Stimulated activated naive CD4-positive, alpha-beta T cell treated with Interleukin-2 at 50 U/mL for 16 hours (primary cell): Measurements from ENCODE around the gene NR2F1-AS1.
"Not testable (repeated sequence)": the region's sequence is repeated elsewhere in the genome, so short reads cannot be mapped to it uniquely, and the experiment has no call there.

Experiments used
- DNase-seq: peaks from one replicate; lab custom pipeline; 2025; lab: John Stamatoyannopoulos, UW

Gene NR2F1-AS1

DNA sequence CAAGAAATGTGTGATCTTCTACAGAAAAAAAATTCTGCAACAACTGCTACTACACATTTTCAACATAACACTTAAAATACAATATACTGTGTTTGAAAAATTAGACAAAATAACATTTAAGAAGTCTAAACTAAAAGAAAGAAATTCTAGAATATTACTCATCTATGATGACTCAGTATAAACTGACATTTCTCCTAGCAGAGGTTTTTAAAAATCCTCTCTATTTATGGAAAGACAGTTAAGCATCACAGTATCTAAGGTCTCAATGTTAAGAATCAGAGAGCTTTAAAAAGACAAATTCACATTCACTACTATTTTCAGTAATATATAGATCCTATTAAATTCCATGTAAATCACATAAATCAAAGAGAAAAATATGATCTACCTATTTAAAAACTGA lies 61.3 kb downstream of the NR2F1-AS1 start:
- DNase-seq = no peak

GRCh38 chr5:93517828-93518227 lies 63.2 kb downstream of the NR2F1-AS1 start:
- DNase-seq = no peak

DNA sequence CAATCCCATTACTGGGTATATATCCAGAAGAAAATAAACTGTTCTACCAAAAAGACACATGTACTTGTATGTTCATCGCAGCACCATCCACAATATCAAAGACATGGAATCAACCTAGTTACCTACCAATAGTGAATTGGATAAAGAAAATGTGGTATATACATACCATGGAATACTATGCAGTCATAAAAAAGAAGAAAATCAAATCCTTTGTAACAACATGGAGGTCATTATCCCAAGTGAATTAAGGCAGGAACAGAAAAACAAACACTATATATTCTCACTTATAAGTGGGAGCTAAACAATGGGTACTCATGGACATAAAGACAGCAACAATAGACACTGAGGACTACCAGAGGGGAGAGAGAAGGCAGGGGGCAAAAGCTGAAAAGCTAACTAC lies 67.7 kb downstream of the NR2F1-AS1 start:
- no peak for DNase-seq

DNA sequence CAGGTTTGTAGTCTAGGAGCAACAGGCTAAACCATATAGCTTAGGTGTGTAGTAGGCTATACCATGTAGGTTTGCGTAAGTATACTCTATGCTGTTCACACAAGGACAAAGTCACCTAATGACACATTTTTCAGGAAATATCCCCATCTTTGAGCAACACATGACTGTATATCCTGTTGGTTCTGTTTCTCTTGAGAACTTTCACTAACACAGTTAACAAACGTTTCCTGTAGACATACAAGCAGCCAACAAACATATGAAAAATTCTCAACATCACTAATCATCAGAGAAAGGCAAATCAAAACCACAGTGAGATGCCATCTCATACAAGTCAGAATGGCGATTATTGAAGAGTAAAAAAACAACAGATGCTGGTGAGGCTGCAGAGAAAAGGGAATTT lies 68.2 kb downstream of the NR2F1-AS1 start:
- no peak for DNase-seq

- no peak for DNase-seq
These were observed 69.6 kb downstream of the NR2F1-AS1 start for GRCh38 chr5:93511445-93511844.

GRCh38 chr5:93510626-93511380 lies 70.2 kb downstream of the NR2F1-AS1 start:
- DNase-seq = no peak

GRCh38 chr5:93505553-93505952 lies 75.5 kb downstream of the NR2F1-AS1 start:
- DNase-seq = not testable (repeated sequence)

DNA sequence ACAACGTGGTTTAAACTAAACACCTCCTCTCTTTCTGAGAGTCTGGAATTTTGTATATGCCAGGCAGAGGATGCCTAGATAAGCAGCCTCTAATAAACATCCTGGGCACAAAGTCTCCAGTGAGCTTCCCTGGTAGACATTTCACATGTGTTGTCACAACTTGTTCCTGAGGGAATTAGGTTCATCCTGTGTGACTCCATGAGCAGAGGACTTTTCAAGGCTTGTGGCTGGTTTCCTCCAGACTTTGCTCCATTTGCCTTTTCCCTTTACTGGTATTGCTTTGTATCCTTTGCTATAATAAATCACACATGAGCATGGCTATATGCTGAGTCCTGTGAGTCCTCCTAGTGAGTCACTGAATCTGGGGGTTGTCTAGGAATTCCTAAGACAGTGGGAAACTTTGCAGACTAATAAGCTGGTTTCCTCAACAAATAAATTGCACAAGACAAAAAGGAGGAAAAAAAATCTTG lies 77.4 kb downstream of the NR2F1-AS1 start:
- no peak for DNase-seq

DNA sequence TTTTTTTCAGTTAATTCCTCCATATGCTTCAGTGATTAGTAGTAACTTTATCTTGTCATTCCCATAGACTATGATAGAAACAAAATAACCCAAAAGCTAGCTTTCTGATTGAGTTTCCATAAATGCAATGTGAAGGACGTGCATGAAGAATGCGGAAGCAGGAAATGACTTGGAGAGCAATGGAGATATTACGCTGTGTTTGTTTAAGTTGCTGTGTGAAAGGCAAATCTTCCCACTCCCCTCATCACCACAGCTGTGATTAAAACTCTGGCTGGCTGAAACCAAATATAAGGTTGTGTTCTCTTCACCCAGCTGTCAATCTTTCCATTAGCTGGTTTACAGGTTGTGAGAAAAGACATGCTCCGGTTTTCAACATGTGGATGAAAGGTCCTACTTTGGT lies 83.9 kb downstream of the NR2F1-AS1 start:
- no peak for DNase-seq

DNA sequence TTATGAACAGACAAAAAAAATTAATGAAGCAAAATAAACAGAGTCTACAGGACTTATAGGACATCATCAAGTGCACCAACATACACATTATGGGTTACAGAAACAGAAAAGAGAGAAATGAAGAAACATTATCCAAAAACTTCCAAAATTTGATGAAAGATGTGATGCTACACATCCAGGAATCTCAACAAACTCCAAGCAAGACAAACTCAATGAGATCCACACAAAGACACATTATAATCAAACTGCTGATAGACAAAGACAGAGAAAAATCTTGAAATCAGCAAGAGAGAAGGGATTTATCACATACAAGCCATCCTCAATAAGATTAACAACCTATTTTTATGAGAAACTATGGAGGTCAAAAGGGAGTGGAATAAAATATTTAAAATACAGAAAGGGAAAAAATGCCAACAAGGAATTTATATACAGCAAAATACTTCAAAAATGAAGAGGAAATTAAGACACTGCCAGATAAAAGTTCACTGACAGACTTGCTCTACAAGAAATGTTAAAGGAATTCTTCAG lies 101.0 kb downstream of the NR2F1-AS1 start:
- DNase-seq = no peak

DNA sequence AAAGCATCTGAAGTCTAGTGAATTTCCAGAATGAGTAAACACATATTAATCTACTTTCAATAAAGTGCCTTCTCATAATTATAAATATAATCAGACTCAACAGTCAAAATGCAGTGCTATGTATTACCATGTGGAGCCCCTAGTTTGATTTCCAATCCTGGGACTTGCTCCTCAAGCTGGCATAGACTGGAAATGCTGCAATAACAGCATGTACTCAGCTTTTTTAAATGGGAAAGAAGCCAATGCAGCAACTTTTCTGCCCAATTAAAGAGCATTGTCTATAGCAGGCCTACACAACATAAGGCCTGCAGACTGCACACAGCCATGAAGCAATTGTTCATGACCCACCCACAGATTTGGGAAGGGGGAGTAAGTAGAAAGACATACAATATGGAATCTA lies 103.2 kb downstream of the NR2F1-AS1 start:
- DNase-seq = no peak

DNA sequence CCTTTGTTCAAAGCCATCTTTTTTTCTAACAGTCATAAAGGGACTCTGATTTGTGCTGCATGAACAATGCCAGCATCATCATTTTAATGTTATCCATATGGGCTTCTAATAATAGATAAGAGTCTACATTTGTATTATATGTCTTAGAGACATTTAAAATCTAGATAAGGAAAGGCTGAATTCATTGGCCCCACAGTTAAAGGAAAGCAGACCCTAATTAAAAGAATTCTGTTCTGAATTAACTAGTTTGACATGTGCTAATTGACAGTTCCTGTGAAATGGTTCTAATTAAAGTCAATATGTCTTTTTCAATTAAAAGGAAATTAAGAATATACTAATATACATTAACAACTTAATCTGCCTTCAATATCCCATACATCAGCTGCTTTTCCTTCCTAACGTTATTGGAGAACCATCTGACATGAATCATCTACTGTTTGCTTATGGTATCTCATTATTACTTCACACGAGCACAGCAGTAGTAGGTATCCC lies 104.7 kb downstream of the NR2F1-AS1 start:
- no peak for DNase-seq

GRCh38 chr5:93462916-93463315 lies 118.1 kb downstream of the NR2F1-AS1 start:
- DNase-seq = no peak

GRCh38 chr5:93461756-93462155 lies 119.3 kb downstream of the NR2F1-AS1 start:
- DNase-seq = no peak

GRCh38 chr5:93460286-93460685 lies 120.7 kb downstream of the NR2F1-AS1 start:
- no peak for DNase-seq

DNA sequence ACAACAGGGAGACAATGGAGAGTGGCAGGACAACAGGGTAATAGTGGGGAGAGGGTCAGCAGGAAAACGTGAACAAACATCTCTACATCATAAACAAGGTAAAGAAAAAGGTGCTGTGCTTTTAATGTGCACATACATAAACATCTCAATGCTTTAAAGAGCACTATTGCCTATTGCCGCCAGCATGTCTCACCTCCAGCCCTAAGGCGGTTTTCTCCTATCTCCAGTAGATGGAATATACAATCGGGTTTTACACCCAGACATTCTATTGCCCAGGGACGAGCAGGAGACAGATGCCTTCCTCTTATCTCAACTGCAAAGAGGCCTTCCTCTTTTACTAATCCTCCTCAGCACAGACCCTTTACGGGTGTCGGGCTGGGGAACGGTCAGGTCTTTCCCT lies 124.2 kb downstream of the NR2F1-AS1 start:
- not testable (repeated sequence) for DNase-seq

GRCh38 chr5:93454896-93455295 lies 126.1 kb downstream of the NR2F1-AS1 start:
- no peak for DNase-seq

DNA sequence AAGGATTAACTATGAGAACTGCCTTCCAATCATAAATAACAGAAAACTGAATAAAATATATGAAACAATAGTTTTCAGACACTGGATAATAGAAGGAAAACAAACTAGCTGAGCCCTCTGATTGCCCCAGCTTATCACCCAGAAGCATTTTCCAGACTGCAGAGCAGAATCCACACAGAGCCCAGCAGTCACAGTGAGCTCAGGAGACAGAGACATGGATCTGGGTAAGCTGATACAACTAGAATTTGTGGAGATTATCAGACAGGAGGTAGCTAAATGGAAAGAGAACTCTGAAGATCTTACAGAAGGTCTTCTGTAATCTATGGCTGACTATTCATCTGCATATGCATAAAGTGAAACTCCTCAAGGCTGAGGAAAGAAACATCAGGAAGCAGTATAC lies 128.8 kb downstream of the NR2F1-AS1 start:
- no peak for DNase-seq

DNA sequence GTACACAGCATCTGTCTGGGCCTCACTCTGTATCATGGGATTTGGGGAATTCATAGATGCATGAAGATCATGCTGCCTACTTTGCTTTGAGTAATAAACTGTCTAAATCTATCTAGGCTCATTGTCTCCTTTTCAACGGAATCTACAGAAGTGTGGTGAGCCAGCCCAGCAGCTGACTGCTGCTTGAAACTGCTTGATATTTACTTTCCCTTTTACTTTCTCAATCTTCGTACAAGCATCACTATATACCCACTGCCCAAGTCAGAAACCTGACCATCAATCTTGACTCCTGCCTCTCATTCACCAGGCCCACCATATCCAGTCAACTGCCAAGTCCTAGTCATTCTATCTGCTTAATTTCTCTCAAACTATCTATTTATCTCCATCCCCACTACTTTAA lies 142.9 kb downstream of the NR2F1-AS1 start:
- DNase-seq = no peak

GRCh38 chr5:93436083-93436482 lies 144.9 kb downstream of the NR2F1-AS1 start:
- no peak for DNase-seq

DNA sequence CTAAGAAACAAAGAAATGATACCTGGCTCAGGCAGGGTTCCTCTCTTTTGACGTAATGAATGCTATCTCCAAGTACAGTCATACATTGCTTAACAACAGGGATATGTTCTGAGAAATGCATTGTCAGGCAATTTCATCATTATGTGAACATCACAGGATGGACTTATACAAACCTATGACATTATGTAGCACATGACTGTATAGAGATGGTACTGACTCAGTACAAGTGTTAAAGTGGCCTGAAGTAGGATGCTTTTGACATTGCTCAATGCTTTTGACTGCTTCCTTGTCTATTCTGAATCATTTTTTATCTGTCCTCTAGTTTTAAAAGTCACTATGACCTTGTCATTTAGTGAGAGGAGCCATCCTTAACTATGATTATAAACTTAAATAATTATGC lies 147.6 kb downstream of the NR2F1-AS1 start:
- DNase-seq = no peak

- DNase-seq = no peak
These were observed 149.8 kb downstream of the NR2F1-AS1 start for GRCh38 chr5:93431250-93431649.

DNA sequence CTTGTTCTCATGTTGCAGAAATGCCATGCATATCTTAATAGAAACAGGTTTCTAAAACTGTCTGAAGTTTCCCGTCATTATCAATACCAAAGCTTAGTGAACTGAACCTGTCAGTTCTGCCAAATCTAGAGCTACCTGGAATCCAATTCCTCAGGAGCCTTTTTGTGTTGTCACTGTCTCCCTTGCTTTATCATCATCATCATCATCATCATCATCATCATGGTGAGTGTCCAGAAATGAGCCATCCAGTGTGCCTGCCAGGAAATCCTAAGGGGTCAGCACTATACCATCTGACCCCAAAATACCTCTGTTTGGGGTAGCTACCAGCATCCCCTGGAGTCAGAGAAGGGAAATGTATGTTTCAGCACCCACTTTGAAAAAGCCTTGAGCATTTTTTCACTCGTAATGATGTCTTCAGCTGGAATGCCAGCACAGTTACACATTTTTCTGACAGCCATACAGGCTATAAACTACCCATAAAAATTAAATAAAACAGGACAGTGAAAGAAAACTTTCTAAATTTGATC lies 150.3 kb downstream of the NR2F1-AS1 start:
- DNase-seq = no peak
